Liver (tissue), 9 donors: ENCODE results near the gene BASP1. TPM values are rescaled to one million over a fixed set of nuclear protein-coding genes. Genes with fewer than 3 reads are reported as not detected.

Experiments
- DNase-seq: peaks from one replicate; pipeline ENCODE4 v3.0.0-alpha.2; 2017; ENCODE audit warnings: low spot score
- H3K27ac ChIP-seq, 2 donors: one replicate each; pipeline ENCODE4 v1.7.0; 2013; ENCODE audit warnings: inconsistent platforms in 2 of 2, low read length in 2 of 2, control low read depth in 1 of 2, low read depth in 1 of 2, mild to moderate bottlenecking in 1 of 2
- H3K27me3 ChIP-seq, 4 donors: one replicate each; pipeline versions ENCODE4 v1.6.1 to v1.7.0; 2013; ENCODE audit warnings: low read length in 3 of 4, inconsistent platforms in 1 of 4, mild to moderate bottlenecking in 1 of 4, moderate library complexity in 1 of 4; ENCODE audit not compliant: control insufficient read depth in 4 of 4, insufficient read depth in 4 of 4
- H3K36me3 ChIP-seq, 4 donors: one replicate each; pipeline versions ENCODE4 v1.6.1 to v1.7.0; 2013; ENCODE audit warnings: low read length in 3 of 4, mild to moderate bottlenecking in 3 of 4, low read depth in 1 of 4, moderate library complexity in 1 of 4; ENCODE audit not compliant: control insufficient read depth in 4 of 4, insufficient read depth in 3 of 4
- H3K4me1 ChIP-seq, 4 donors: one replicate each; pipeline versions ENCODE4 v1.6.1 to v1.7.0; 2013; ENCODE audit warnings: low read length in 3 of 4, mild to moderate bottlenecking in 3 of 4, moderate library complexity in 1 of 4; ENCODE audit not compliant: control insufficient read depth in 4 of 4, insufficient read depth in 4 of 4
- H3K4me3 ChIP-seq, 3 donors: one replicate each; pipeline versions ENCODE4 v1.6.1 to v1.7.0; 2013; ENCODE audit warnings: low read length in 3 of 3, control low read depth in 1 of 3, low read depth in 1 of 3, mild to moderate bottlenecking in 1 of 3
- H3K9ac ChIP-seq, 2 donors: one replicate each; pipeline ENCODE4 v1.7.0; 2013; ENCODE audit warnings: low read length in 2 of 2, mild to moderate bottlenecking in 2 of 2, moderate library complexity in 2 of 2, control low read depth in 1 of 2, low read depth in 1 of 2
- H3K9me3 ChIP-seq, 4 donors: one replicate each; pipeline versions ENCODE4 v1.6.1 to v1.7.0; 2013; ENCODE audit warnings: low read length in 3 of 4; ENCODE audit not compliant: control insufficient read depth in 4 of 4
- ATF3 ChIP-seq: IDR thresholded peaks from 2 replicates; pipeline ENCODE4 v1.6.1; 2016; ENCODE audit warnings: antibody characterized with exemption
- CTCF ChIP-seq: fragments of 150-350 bp; IDR thresholded peaks from 2 replicates; pipeline ENCODE4 v1.5.1; 2017; ENCODE audit warnings: improper control_type of control experiment, low read depth, low read length; ENCODE audit not compliant: missing input control
- EGR1 ChIP-seq, 2 donors: IDR thresholded peaks; 2 replicates each; pipeline ENCODE4 v1.6.1; 2016 to 2018; ENCODE audit warnings: antibody characterized with exemption in 2 of 2, low read depth in 2 of 2
- FOXA1 ChIP-seq: IDR thresholded peaks from 2 replicates; pipeline ENCODE4 v1.6.1; 2016; ENCODE audit warnings: antibody characterized with exemption
- FOXA2 ChIP-seq: IDR thresholded peaks from 2 replicates; pipeline ENCODE4 v1.6.1; 2016; ENCODE audit warnings: antibody characterized with exemption
- GABPA ChIP-seq, 2 donors: IDR thresholded peaks in 1 of 2; conservative IDR thresholded peaks in 1 of 2; 2 replicates each; pipeline ENCODE4 v1.6.1; 2016; ENCODE audit warnings: antibody characterized with exemption in 2 of 2, mild to moderate bottlenecking in 1 of 2, moderate library complexity in 1 of 2
- HNF4A ChIP-seq, 2 donors: conservative IDR thresholded peaks; 2 replicates each; pipeline ENCODE4 v1.6.1; 2016; ENCODE audit warnings: antibody characterized with exemption in 2 of 2, mild to moderate bottlenecking in 2 of 2
- HNF4G ChIP-seq: IDR thresholded peaks from 2 replicates; pipeline ENCODE4 v1.6.1; 2016; ENCODE audit warnings: antibody characterized with exemption
- JUND ChIP-seq, 2 donors: IDR thresholded peaks; 2 replicates each; pipeline ENCODE4 v1.6.1; 2016; ENCODE audit warnings: antibody characterized with exemption in 2 of 2
- NR2F2 ChIP-seq: IDR thresholded peaks from 2 replicates; pipeline ENCODE4 v1.6.1; 2016; ENCODE audit warnings: antibody characterized with exemption
- RAD21 ChIP-seq, 2 donors: IDR thresholded peaks; 2 replicates each; pipeline ENCODE4 v1.6.1; 2016; ENCODE audit warnings: antibody characterized with exemption in 2 of 2, mild to moderate bottlenecking in 2 of 2
- RXRA ChIP-seq, 2 donors: IDR thresholded peaks; 2 replicates each; pipeline ENCODE4 v1.6.1; 2017 to 2018; ENCODE audit warnings: antibody characterized with exemption in 2 of 2, mild to moderate bottlenecking in 1 of 2
- SP1 ChIP-seq: IDR thresholded peaks from 2 replicates; pipeline ENCODE4 v1.6.1; 2018; ENCODE audit warnings: antibody characterized with exemption, mild to moderate bottlenecking
- TAF1 ChIP-seq: conservative IDR thresholded peaks from 2 replicates; pipeline ENCODE4 v1.6.1; 2016; ENCODE audit warnings: antibody characterized with exemption, mild to moderate bottlenecking
- YY1 ChIP-seq: IDR thresholded peaks from 2 replicates; pipeline ENCODE4 v1.6.1; 2016; ENCODE audit warnings: antibody characterized with exemption, mild to moderate bottlenecking
- ZBTB33 ChIP-seq: IDR thresholded peaks from 2 replicates; pipeline ENCODE4 v1.6.1; 2016; ENCODE audit warnings: antibody characterized with exemption
- WGBS: extraction: QIAGEN DNeasy Blood & Tissue Kit; methylation state at CpG from one replicate; pipeline ENCODE4 v1.1.7; 2013; 5-methylcytosine and 5-hydroxymethylcytosine counted together
- polyA plus RNA-seq, 2 donors: library from polyadenylated mRNA; stranded (reverse) in 1 of 2; unstranded in 1 of 2; fragments of 200-250 nt in 1 of 2; fragments of >200 nt in 1 of 2; fragmentation: Nextera tagmentation in 1 of 2; extraction: Ambion mirVana in 1 of 2; gene quantifications; one replicate each; pipeline versions ENCODE4 v1.2.1 to v1.2.3, GENCODE V29; 2013 to 2015
- total RNA-seq, 2 donors: library from RNA; depleted of rRNA; stranded (reverse); fragments of >200 nt; gene quantifications; one replicate each; pipeline ENCODE4 v1.2.3, GENCODE V29; 2014
- TF ChIP-seq, protein P1 (sequence below): IDR thresholded peaks from 2 replicates; pipeline ENCODE4 v1.6.1; 2016; ENCODE audit warnings: antibody characterized with exemption
- TF ChIP-seq, protein P2 (sequence below): IDR thresholded peaks from 2 replicates; pipeline ENCODE4 v1.6.1; 2016; ENCODE audit warnings: antibody characterized with exemption, mild to moderate bottlenecking
- donor health status: healthy.
- donor health status: healthy.
- donor health status: healthy.
- donor health status: healthy.
- donor health status: healthy.

Gene BASP1
- total and polyA plus RNA-seq, 4 donors: 1.2 to 17.0 (median 5.4) TPM

- no peak for DNase-seq
- no peaks in the 10 kb centered on the region for H3K9me3 ChIP-seq
- H3K9ac ChIP-seq: no peak overlapping the region
- no peaks in the 10 kb centered on the region for H3K27me3 ChIP-seq
- no peak overlapping the region for H3K27ac ChIP-seq
- WGBS: 64% methylated on average over 5 of the region's 5 CpGs
- H3K4me1 ChIP-seq: no peaks in the 10 kb centered on the region
- no peak overlapping the region for H3K4me3 ChIP-seq
- TF ChIP-seq GABPA (IDR thresholded peaks at IDR 0.05 in 1 of 2, conservative IDR thresholded peaks at IDR 0.05 in 1 of 2): no peak
- no peak for TF ChIP-seq CTCF
- no peak for TF ChIP-seq FOXA2
- no peak for TF ChIP-seq NR2F2
- no peak for TF ChIP-seq TAF1
- TF ChIP-seq ATF3: no peak
- TF ChIP-seq HNF4G: no peak
- no peaks in the 10 kb centered on the region for H3K36me3 ChIP-seq
These were observed 43.1 kb downstream of the BASP1 start for GRCh38 chr5:17260549-17260948.

GRCh38 chr5:17261075-17261474, 43.6 kb downstream of the BASP1 start:
- no peak overlapping the region for H3K9ac ChIP-seq
- 48% methylated on average over 3 of the region's 3 CpGs for WGBS
- no peak for DNase-seq
- H3K4me1 ChIP-seq: no peaks in the 10 kb centered on the region
- H3K27me3 ChIP-seq: no peaks in the 10 kb centered on the region
- no peak for TF ChIP-seq ZBTB33
- TF ChIP-seq HNF4G: no peak
- no peak for TF ChIP-seq HNF4A (conservative IDR thresholded peaks at IDR 0.05)
- TF ChIP-seq JUND (IDR thresholded peaks at IDR 0.05): no peak
- TF ChIP-seq, protein P1, sequence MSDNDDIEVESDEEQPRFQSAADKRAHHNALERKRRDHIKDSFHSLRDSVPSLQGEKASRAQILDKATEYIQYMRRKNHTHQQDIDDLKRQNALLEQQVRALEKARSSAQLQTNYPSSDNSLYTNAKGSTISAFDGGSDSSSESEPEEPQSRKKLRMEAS: no peak
- TF ChIP-seq NR2F2: no peak
- no peak for TF ChIP-seq TAF1
- no peak for TF ChIP-seq CTCF
- TF ChIP-seq ATF3: no peak
- no peak for TF ChIP-seq RXRA (IDR thresholded peaks at IDR 0.05)
- no peak for TF ChIP-seq EGR1 (IDR thresholded peaks at IDR 0.05; ENCODE audit: low read depth in 2 of 2)
- no peak for TF ChIP-seq YY1
- TF ChIP-seq RAD21 (IDR thresholded peaks at IDR 0.05): no peak
- no peak for TF ChIP-seq SP1
- TF ChIP-seq FOXA1: no peak
- no peak for TF ChIP-seq FOXA2
- TF ChIP-seq GABPA (IDR thresholded peaks at IDR 0.05 in 1 of 2, conservative IDR thresholded peaks at IDR 0.05 in 1 of 2): no peak
- TF ChIP-seq, protein P2, sequence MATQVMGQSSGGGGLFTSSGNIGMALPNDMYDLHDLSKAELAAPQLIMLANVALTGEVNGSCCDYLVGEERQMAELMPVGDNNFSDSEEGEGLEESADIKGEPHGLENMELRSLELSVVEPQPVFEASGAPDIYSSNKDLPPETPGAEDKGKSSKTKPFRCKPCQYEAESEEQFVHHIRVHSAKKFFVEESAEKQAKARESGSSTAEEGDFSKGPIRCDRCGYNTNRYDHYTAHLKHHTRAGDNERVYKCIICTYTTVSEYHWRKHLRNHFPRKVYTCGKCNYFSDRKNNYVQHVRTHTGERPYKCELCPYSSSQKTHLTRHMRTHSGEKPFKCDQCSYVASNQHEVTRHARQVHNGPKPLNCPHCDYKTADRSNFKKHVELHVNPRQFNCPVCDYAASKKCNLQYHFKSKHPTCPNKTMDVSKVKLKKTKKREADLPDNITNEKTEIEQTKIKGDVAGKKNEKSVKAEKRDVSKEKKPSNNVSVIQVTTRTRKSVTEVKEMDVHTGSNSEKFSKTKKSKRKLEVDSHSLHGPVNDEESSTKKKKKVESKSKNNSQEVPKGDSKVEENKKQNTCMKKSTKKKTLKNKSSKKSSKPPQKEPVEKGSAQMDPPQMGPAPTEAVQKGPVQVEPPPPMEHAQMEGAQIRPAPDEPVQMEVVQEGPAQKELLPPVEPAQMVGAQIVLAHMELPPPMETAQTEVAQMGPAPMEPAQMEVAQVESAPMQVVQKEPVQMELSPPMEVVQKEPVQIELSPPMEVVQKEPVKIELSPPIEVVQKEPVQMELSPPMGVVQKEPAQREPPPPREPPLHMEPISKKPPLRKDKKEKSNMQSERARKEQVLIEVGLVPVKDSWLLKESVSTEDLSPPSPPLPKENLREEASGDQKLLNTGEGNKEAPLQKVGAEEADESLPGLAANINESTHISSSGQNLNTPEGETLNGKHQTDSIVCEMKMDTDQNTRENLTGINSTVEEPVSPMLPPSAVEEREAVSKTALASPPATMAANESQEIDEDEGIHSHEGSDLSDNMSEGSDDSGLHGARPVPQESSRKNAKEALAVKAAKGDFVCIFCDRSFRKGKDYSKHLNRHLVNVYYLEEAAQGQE: no peak
- H3K9me3 ChIP-seq: no peaks in the 10 kb centered on the region
- no peaks in the 10 kb centered on the region for H3K36me3 ChIP-seq
- H3K4me3 ChIP-seq: no peak overlapping the region
- no peak overlapping the region for H3K27ac ChIP-seq
